IMR-90 (cell line): ENCODE measurements around the gene MPI. TPM values are rescaled to one million over a fixed set of nuclear protein-coding genes. Genes with fewer than 3 reads are reported as not detected.

Experiments
- ATAC-seq: fragments of 200-7000 bp; cut with Tn5 transposase; 2 replicates; pipeline ENCODE4 v1.9.1; 2020; ENCODE audit warnings: low read depth, mild to moderate bottlenecking, moderate library complexity
- BruUV-seq: library from RNA; stranded (reverse); fragments of 400-500 nt; replicated peaks from 2 replicates; lab custom pipeline; 2021; lab: Mats Ljungman, UMichigan
- CTCF ChIA-PET: fragments of 300-600 bp; formaldehyde crosslinking; extraction: SDS; loops from one replicate; lab custom pipeline; 2021; ENCODE audit warnings: antibody characterized with exemption; lab: Yijun Ruan, JAX
- POLR2A ChIA-PET: fragments of 300-600 bp; sonication (Branson Sonifier 250); formaldehyde crosslinking; loops from one replicate; lab custom pipeline; 2022; ENCODE audit warnings: antibody characterized with exemption; ENCODE audit not compliant: unreplicated experiment; lab: Charles Lee
- DNase-seq: peaks from one replicate; pipeline ENCODE4 v3.0.0; 2013
- H2AFZ ChIP-seq: replicated peaks from 2 replicates; pipeline ENCODE3; 2013; ENCODE audit warnings: low read length, mild to moderate bottlenecking; ENCODE audit not compliant: poor library complexity
- H2AK5ac ChIP-seq: 2 replicates; pipeline ENCODE4 v1.6.1; 2013; ENCODE audit warnings: low read depth, low read length, inconsistent platforms
- H2AK9ac ChIP-seq: replicated peaks from 2 replicates; pipeline ENCODE3; 2013; ENCODE audit warnings: mild to moderate bottlenecking, low read depth, low read length, moderate library complexity; ENCODE audit not compliant: poor library complexity
- H2BK120ac ChIP-seq: 2 replicates; pipeline ENCODE4 v1.6.1; 2013; ENCODE audit warnings: low read depth, low read length, inconsistent platforms
- H2BK15ac ChIP-seq: 3 replicates; pipeline ENCODE4 v1.6.1; 2013; ENCODE audit warnings: low read depth, low read length, inconsistent platforms
- H2BK20ac ChIP-seq: 2 replicates; pipeline ENCODE4 v1.6.1; 2013; ENCODE audit warnings: low read depth, mild to moderate bottlenecking, inconsistent platforms, low read length, moderate library complexity
- H2BK5ac ChIP-seq: 2 replicates; pipeline ENCODE4 v1.6.1; 2013; ENCODE audit warnings: mild to moderate bottlenecking, low read depth, low read length, inconsistent platforms; ENCODE audit not compliant: poor library complexity, severe bottlenecking
- H3K14ac ChIP-seq: replicated peaks from 2 replicates; pipeline ENCODE4 v1.6.1; 2013; ENCODE audit warnings: low read depth, low read length, inconsistent platforms
- H3K18ac ChIP-seq: 2 replicates; pipeline ENCODE4 v1.6.1; 2013; ENCODE audit warnings: low read depth, low read length, control low read depth
- H3K23ac ChIP-seq: 2 replicates; pipeline ENCODE4 v1.6.1; 2013; ENCODE audit warnings: low read depth, low read length, inconsistent platforms
- H3K27ac ChIP-seq: 2 replicates; pipeline ENCODE4 v1.5.1; 2013; ENCODE audit warnings: mild to moderate bottlenecking, control low read depth, low read length; ENCODE audit not compliant: insufficient read depth
- H3K27me3 ChIP-seq: 2 replicates; pipeline ENCODE4 v1.6.1; 2013; ENCODE audit warnings: low read length; ENCODE audit not compliant: control insufficient read depth, insufficient read depth
- H3K36me3 ChIP-seq: 2 replicates; pipeline ENCODE4 v1.6.1; 2013; ENCODE audit warnings: low read length, mixed read lengths; ENCODE audit not compliant: control insufficient read depth, insufficient read depth
- H3K4ac ChIP-seq: 2 replicates; pipeline ENCODE4 v1.6.1; 2013; ENCODE audit warnings: low read depth, low read length, inconsistent platforms
- H3K4me1 ChIP-seq: 2 replicates; pipeline ENCODE4 v1.6.1; 2013; ENCODE audit warnings: low read length, mixed read lengths; ENCODE audit not compliant: control insufficient read depth, insufficient read depth
- H3K4me2 ChIP-seq: 2 replicates; pipeline ENCODE4 v1.6.1; 2013; ENCODE audit warnings: low read depth, mild to moderate bottlenecking, control low read depth, low read length, moderate library complexity
- H3K4me3 ChIP-seq: 2 replicates; pipeline ENCODE4 v1.5.1; 2013; ENCODE audit warnings: low read depth, mild to moderate bottlenecking, control low read depth, low read length, moderate library complexity; ENCODE audit not compliant: insufficient read depth
- H3K56ac ChIP-seq: 2 replicates; pipeline ENCODE4 v1.6.1; 2013; ENCODE audit warnings: low read length, inconsistent platforms; ENCODE audit not compliant: insufficient read depth; ENCODE audit errors: extremely low read depth
- H3K79me1 ChIP-seq, 2 experiments: 2 replicates each; pipeline ENCODE4 v1.6.1; 2013; ENCODE audit warnings: low read length in 2 of 2, inconsistent platforms in 1 of 2, low read depth in 1 of 2
- H3K9ac ChIP-seq: 2 replicates; pipeline ENCODE4 v1.6.1; 2013; ENCODE audit warnings: low read depth, low read length, control low read depth
- H3K9me1 ChIP-seq: 2 replicates; pipeline ENCODE4 v1.6.1; 2013; ENCODE audit warnings: low read length, inconsistent platforms; ENCODE audit not compliant: insufficient read depth
- H3K9me3 ChIP-seq: 2 replicates; pipeline ENCODE4 v1.6.1; 2013; ENCODE audit warnings: low read length; ENCODE audit not compliant: control insufficient read depth, insufficient read depth
- H4K20me1 ChIP-seq: 2 replicates; pipeline ENCODE4 v1.6.1; 2013; ENCODE audit warnings: low read length, inconsistent platforms; ENCODE audit not compliant: insufficient read depth
- H4K5ac ChIP-seq: 2 replicates; pipeline ENCODE4 v1.6.1; 2013; ENCODE audit warnings: mild to moderate bottlenecking, low read depth, low read length, control low read depth
- H4K8ac ChIP-seq, 2 experiments: 2 replicates each; pipeline ENCODE4 v1.6.1; 2013; ENCODE audit warnings: low read depth in 2 of 2, low read length in 2 of 2, control low read depth in 1 of 2, inconsistent platforms in 1 of 2
- H4K91ac ChIP-seq: 2 replicates; pipeline ENCODE4 v1.6.1; 2013; ENCODE audit warnings: low read depth, low read length, inconsistent platforms; ENCODE audit not compliant: insufficient read depth
- BHLHE40 ChIP-seq: fragments of 150-350 bp; IDR thresholded peaks from 2 replicates; pipeline ENCODE4 v1.6.1; 2016; ENCODE audit warnings: mild to moderate bottlenecking, low read depth, low read length
- CEBPB ChIP-seq: IDR thresholded peaks from 2 replicates; pipeline ENCODE4 v1.6.1; 2012; ENCODE audit warnings: low read depth, low read length, improper control_type of control experiment
- CHD1 ChIP-seq: IDR thresholded peaks from 2 replicates; pipeline ENCODE4 v1.6.1; 2012; ENCODE audit warnings: low read depth, low read length, improper control_type of control experiment
- CTCF ChIP-seq: conservative IDR thresholded peaks from 2 replicates; pipeline ENCODE4 v1.5.1; 2012; ENCODE audit warnings: mild to moderate bottlenecking, low read depth, low read length, improper control_type of control experiment
- ELK1 ChIP-seq: fragments of 150-350 bp; IDR thresholded peaks from 2 replicates; pipeline ENCODE4 v1.6.1; 2016; ENCODE audit warnings: low read depth, mild to moderate bottlenecking, low read length, moderate library complexity, borderline replicate concordance
- FOS ChIP-seq: fragments of 150-350 bp; IDR thresholded peaks from 2 replicates; pipeline ENCODE4 v1.6.1; 2016; ENCODE audit warnings: low read depth, low read length
- MAZ ChIP-seq: IDR thresholded peaks from 2 replicates; pipeline ENCODE4 v1.6.1; 2012; ENCODE audit warnings: low read depth, mild to moderate bottlenecking, low read length, improper control_type of control experiment, moderate library complexity, borderline replicate concordance
- MXI1 ChIP-seq: IDR thresholded peaks from 2 replicates; pipeline ENCODE4 v1.6.1; 2012; ENCODE audit warnings: low read depth, mild to moderate bottlenecking, low read length, moderate library complexity, borderline replicate concordance
- NFE2L2 ChIP-seq: fragments of 150-350 bp; IDR thresholded peaks from 2 replicates; pipeline ENCODE4 v1.6.1; 2016; ENCODE audit warnings: low read depth, mild to moderate bottlenecking, low read length
- POLR2A ChIP-seq: IDR thresholded peaks from 2 replicates; pipeline ENCODE4 v1.6.1; 2012; ENCODE audit warnings: mild to moderate bottlenecking, low read depth, low read length
- RAD21 ChIP-seq: IDR thresholded peaks from 2 replicates; pipeline ENCODE4 v1.6.1; 2012; ENCODE audit warnings: low read length, improper control_type of control experiment
- RCOR1 ChIP-seq: IDR thresholded peaks from 2 replicates; pipeline ENCODE4 v1.6.1; 2012; ENCODE audit warnings: mild to moderate bottlenecking, low read length, improper control_type of control experiment; ENCODE audit not compliant: insufficient replicate concordance
- RFX5 ChIP-seq: IDR thresholded peaks from 2 replicates; pipeline ENCODE4 v1.8.0; 2012; ENCODE audit warnings: low read depth, mild to moderate bottlenecking, low read length, moderate library complexity
- SMC3 ChIP-seq: fragments of 150-350 bp; IDR thresholded peaks from 2 replicates; pipeline ENCODE4 v1.6.1; 2016; ENCODE audit warnings: low read depth, mild to moderate bottlenecking, antibody characterized with exemption, low read length, moderate library complexity
- USF2 ChIP-seq: fragments of 150-350 bp; IDR thresholded peaks from 2 replicates; pipeline ENCODE4 v1.6.1; 2017; ENCODE audit warnings: mild to moderate bottlenecking, antibody characterized with exemption, low read length, low read depth
- WGBS, 2 experiments: methylation state at CpG; one replicate each; pipeline versions ENCODE4 v1.1.5 to v1.1.7; 2013; ENCODE audit warnings: missing lambda C conversion rate in 2 of 2; ENCODE audit not compliant: insufficient read length in 1 of 2; ENCODE audit errors: extremely low coverage in 2 of 2; 5-methylcytosine and 5-hydroxymethylcytosine counted together
- dilution Hi-C: fragments of 300-500 bp; cut with HindIII; formaldehyde crosslinking; loops from one replicate; pipeline ENCODE4 v1.14.3; 2018; ENCODE audit warnings: low sequenced_read_pairs; ENCODE audit not compliant: unreplicated experiment
- in situ Hi-C: fragments of 300-500 bp; cut with MboI; formaldehyde crosslinking; loops from 3 replicates; pipeline ENCODE4 v1.14.3; 2019; ENCODE audit warnings: low sequenced_read_pairs, inconsistent platforms, mixed read lengths
- intact Hi-C: fragments of 100-400 bp; cut with micrococcal nuclease; formaldehyde crosslinking; loops from 2 replicates; pipeline ENCODE4 v1.10.0; 2022
- polyA plus RNA-seq, 3 experiments: library from polyadenylated mRNA; depleted of rRNA; stranded (reverse); fragments of >200 nt; gene quantifications; 2 replicates each; pipeline ENCODE4 v1.2.3, GENCODE V29; 2012; ENCODE audit warnings: low replicate concordance in 1 of 3
- total RNA-seq: library from RNA; depleted of rRNA; stranded (reverse); fragments of >200 nt; gene quantifications from 2 replicates; pipeline ENCODE4 v1.2.3, GENCODE V29; 2012

The MPI gene
- total and polyA plus RNA-seq, 2 of the 4 experiments (the other 2 are of a cell fraction) = 80.1 to 91.8 TPM

- dilution Hi-C loops (no loop called here), in situ Hi-C loops (no loop called here), intact Hi-C loops (no loop called here)
- H4K8ac ChIP-seq = no peak overlapping the region
- no peak overlapping the region for H3K4me2 ChIP-seq
- H3K18ac ChIP-seq = no peak overlapping the region
- H2AK9ac ChIP-seq = no peak overlapping the region
- no peak overlapping the region for H2BK20ac ChIP-seq
- no peak for ATAC-seq
- no peak overlapping the region for H3K4me3 ChIP-seq
- H3K79me1 ChIP-seq = peaks cover 13 to 76% of the 10 kb centered on the region in 2 experiments
- no peak overlapping the region for H2AFZ ChIP-seq
- H4K91ac ChIP-seq = no peak overlapping the region
- H3K9me1 ChIP-seq = peaks cover 31% of the 10 kb centered on the region
- no peaks in the 10 kb centered on the region for H3K9me3 ChIP-seq
- TF ChIP-seq MAZ = no peak
- TF ChIP-seq CTCF = no peak
- TF ChIP-seq MXI1 = no peak
- no peak for TF ChIP-seq CHD1
- no peak for TF ChIP-seq USF2
- no peak for TF ChIP-seq RAD21
- TF ChIP-seq SMC3 = no peak
- no peak for TF ChIP-seq POLR2A
- no peak for TF ChIP-seq BHLHE40
- no peak for TF ChIP-seq RFX5
- TF ChIP-seq FOS = no peak
- no peak for TF ChIP-seq NFE2L2
- TF ChIP-seq RCOR1 = no peak
- TF ChIP-seq ELK1 = no peak
- no peak for TF ChIP-seq CEBPB
- H2BK15ac ChIP-seq = no peak overlapping the region
- peaks cover 72% of the 10 kb centered on the region for H4K20me1 ChIP-seq
- H4K5ac ChIP-seq = no peak overlapping the region
- POLR2A ChIA-PET = no interaction called here
- H2AK5ac ChIP-seq = no peak overlapping the region
- CTCF ChIA-PET = no interaction called here
- no peak overlapping the region for H3K14ac ChIP-seq
- no peaks in the 10 kb centered on the region for H3K27me3 ChIP-seq
- no peak overlapping the region for H3K27ac ChIP-seq
- no peak overlapping the region for H2BK5ac ChIP-seq
- no peak for DNase-seq
- H3K9ac ChIP-seq = no peak overlapping the region
- H3K56ac ChIP-seq = no peak overlapping the region
- H3K4ac ChIP-seq = no peak overlapping the region
- BruUV-seq = no TSS peak
- H3K36me3 ChIP-seq = peaks cover 2% of the 10 kb centered on the region
- H3K4me1 ChIP-seq = peaks cover 7% of the 10 kb centered on the region
- no peak overlapping the region for H2BK120ac ChIP-seq
- 84% methylated on average over 5 of the region's 6 CpGs; no CpG with 5 or more reads in 1 of the 2 experiments for WGBS, 2 experiments
- H3K23ac ChIP-seq = peak overlapping the region; percentile 24; the same call in 1 of the 2 replicates
Observed at GRCh38 chr15:74864296-74864695, 25.5 kb upstream of the MPI start.
